OCI-LY3 (cell line): ENCODE results near the gene PPP4R3A.

Source experiments
- H2AFZ ChIP-seq: fragments of 200-600, 300-600 bp; shearing (Covaris generic); 2 replicates; pipeline ENCODE4 v1.6.0; 2014; ENCODE audit warnings: antibody characterized with exemption, low read depth, low read length
- H3K27ac ChIP-seq: fragments of 200-600, 300-600 bp; sonication (generic); 2 replicates; pipeline ENCODE4 v1.5.1; 2014; ENCODE audit warnings: mild to moderate bottlenecking, low read length, moderate library complexity, mixed read lengths
- H3K27me3 ChIP-seq: fragments of 200-600, 300-600 bp; sonication (generic); 2 replicates; pipeline ENCODE4 v1.6.1; 2014; ENCODE audit warnings: low read depth, low read length, mixed read lengths
- H3K36me3 ChIP-seq: fragments of 200-600, 300-600 bp; sonication (generic); replicated peaks from 2 replicates; pipeline ENCODE3; 2014; ENCODE audit warnings: low read depth, low read length, mixed read lengths
- H3K4me1 ChIP-seq: fragments of 300-600, 200-600 bp; sonication (generic); 2 replicates; pipeline ENCODE4 v1.6.1; 2014; ENCODE audit warnings: low read length, mixed read lengths
- H3K4me2 ChIP-seq: fragments of 200-600, 300-600 bp; sonication (generic); 2 replicates; pipeline ENCODE4 v1.6.1; 2014; ENCODE audit warnings: low read length, mixed read lengths
- H3K4me3 ChIP-seq: fragments of 300-600, 200-600 bp; sonication (generic); 2 replicates; pipeline ENCODE4 v1.5.1; 2014; ENCODE audit warnings: antibody characterized with exemption, mild to moderate bottlenecking, low read length, moderate library complexity
- H3K79me2 ChIP-seq: fragments of 300-600, 200-600 bp; shearing (Covaris generic); 2 replicates; pipeline ENCODE4 v1.6.1; 2014; ENCODE audit warnings: mild to moderate bottlenecking, low read length, mixed read lengths
- H3K9ac ChIP-seq: fragments of 300-600, 200-600 bp; shearing (Covaris generic); 2 replicates; pipeline ENCODE4 v1.6.0; 2014; ENCODE audit warnings: mild to moderate bottlenecking, low read length, moderate library complexity
- H3K9me3 ChIP-seq: fragments of 200-600, 300-600 bp; shearing (Covaris generic); 2 replicates; pipeline ENCODE4 v1.6.1; 2014; ENCODE audit warnings: low read length, mixed read lengths; ENCODE audit not compliant: insufficient read depth
- H4K20me1 ChIP-seq: fragments of 200-600, 300-600 bp; sonication (generic); 2 replicates; pipeline ENCODE4 v1.6.1; 2016; ENCODE audit warnings: low read length, mixed read lengths; ENCODE audit not compliant: insufficient read depth
- CTCF ChIP-seq: fragments of 200-600, 300-600 bp; sonication (generic); IDR thresholded peaks from 2 replicates; pipeline ENCODE4 v1.5.1; 2014; ENCODE audit warnings: antibody characterized with exemption, low read length, low read depth
- EZH2phosphoT487 ChIP-seq: fragments of 200-600 bp; shearing (Covaris generic); IDR thresholded peaks from 2 replicates; pipeline ENCODE4 v1.6.1; 2018; ENCODE audit warnings: antibody characterized with exemption, mixed run types, low read depth

The PPP4R3A gene

GRCh38 chr14:91533623-91534022 is 23.5 kb upstream of the PPP4R3A start:
- Histone ChIP-seq H3K27ac (no peak overlapping the region), H3K4me3 (no peak overlapping the region)

GRCh38 chr14:91523972-91524371 is 13.9 kb upstream of the PPP4R3A start:
- Histone ChIP-seq H3K9ac (no peak overlapping the region), H2AFZ (no peak overlapping the region), H3K79me2 (no peaks in the 10 kb centered on the region), H3K36me3 (no peaks in the 10 kb centered on the region), H4K20me1 (no peaks in the 10 kb centered on the region), H3K4me1 (0 out of 2 replicates have a peak, but pooled peaks cover 4% of the 10 kb centered on the region), H3K4me2 (no peak overlapping the region), H3K27me3 (no peaks in the 10 kb centered on the region), H3K9me3 (peaks cover 7% of the 10 kb centered on the region; the same call in 1 of the 2 replicates), H3K27ac (no peak overlapping the region), H3K4me3 (no peak overlapping the region)
- TF ChIP-seq EZH2phosphoT487 (no peak), CTCF (no peak)

More at GRCh38 chr14:91533623-91534022, 23.5 kb upstream of the PPP4R3A start:
- TF ChIP-seq EZH2phosphoT487 (no peak), CTCF (no peak)
- Histone ChIP-seq H4K20me1 (no peaks in the 10 kb centered on the region), H3K36me3 (no peaks in the 10 kb centered on the region), H3K9me3 (no peaks in the 10 kb centered on the region), H3K27me3 (no peaks in the 10 kb centered on the region), H2AFZ (no peak overlapping the region), H3K9ac (no peak overlapping the region), H3K4me1 (no peaks in the 10 kb centered on the region), H3K79me2 (no peaks in the 10 kb centered on the region), H3K4me2 (no peak overlapping the region)

GRCh38 chr14:91521061-91521640 is 11.0 kb upstream of the PPP4R3A start:
- no peaks in the 10 kb centered on the region for H3K79me2 ChIP-seq
- no peak overlapping the region for H2AFZ ChIP-seq
- no peak for TF ChIP-seq EZH2phosphoT487
- TF ChIP-seq CTCF = no peak

GRCh38 chr14:91520138-91520537 is 10.0 kb upstream of the PPP4R3A start:
- peaks cover 7% of the 10 kb centered on the region; the same call in 1 of the 2 replicates for H3K9me3 ChIP-seq
- H4K20me1 ChIP-seq = no peaks in the 10 kb centered on the region
- H3K4me2 ChIP-seq = no peak overlapping the region

More at GRCh38 chr14:91521061-91521640, 11.0 kb upstream of the PPP4R3A start:
- Histone ChIP-seq H3K4me1 (0 out of 2 replicates have a peak, but pooled peaks cover 4% of the 10 kb centered on the region), H3K36me3 (no peaks in the 10 kb centered on the region), H3K9me3 (peaks cover 7% of the 10 kb centered on the region; the same call in 1 of the 2 replicates), H3K27ac (no peak overlapping the region), H3K4me2 (no peak overlapping the region), H3K9ac (no peak overlapping the region), H4K20me1 (no peaks in the 10 kb centered on the region), H3K4me3 (no peak overlapping the region), H3K27me3 (no peaks in the 10 kb centered on the region)

More at GRCh38 chr14:91520138-91520537, 10.0 kb upstream of the PPP4R3A start:
- TF ChIP-seq CTCF (no peak), EZH2phosphoT487 (no peak)
- Histone ChIP-seq H3K36me3 (no peaks in the 10 kb centered on the region), H3K79me2 (no peaks in the 10 kb centered on the region), H3K4me1 (0 out of 2 replicates have a peak, but pooled peaks cover 4% of the 10 kb centered on the region), H3K4me3 (no peak overlapping the region), H2AFZ (no peak overlapping the region), H3K27ac (no peak overlapping the region), H3K27me3 (no peaks in the 10 kb centered on the region), H3K9ac (no peak overlapping the region)
